ENCODE data around the gene CLMN.

CLMN gene

DNA sequence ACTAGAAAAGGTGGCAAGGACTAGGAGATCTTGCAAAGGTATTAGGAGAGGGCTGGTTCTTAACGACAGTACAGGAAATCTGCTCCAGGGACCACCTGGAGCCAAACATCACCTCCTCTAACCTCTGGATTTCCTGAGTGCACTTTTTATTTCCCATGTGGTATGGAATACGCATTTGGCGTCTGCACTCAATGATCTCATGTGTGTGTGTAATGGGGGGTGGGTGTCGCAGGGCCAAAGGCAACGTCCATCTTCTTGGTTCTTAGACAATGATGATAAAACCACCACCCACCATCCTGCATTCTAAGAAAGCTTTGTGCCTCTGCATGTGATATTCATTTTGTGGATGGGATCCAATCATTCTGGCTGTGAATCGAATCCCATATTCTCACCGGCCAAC, 68.8 kb downstream of the CLMN start:
- in situ Hi-C loops (cut with HindIII; ENCODE audit: low sequenced_read_pairs): no loop called here
- TF ChIP-seq, protein P1, sequence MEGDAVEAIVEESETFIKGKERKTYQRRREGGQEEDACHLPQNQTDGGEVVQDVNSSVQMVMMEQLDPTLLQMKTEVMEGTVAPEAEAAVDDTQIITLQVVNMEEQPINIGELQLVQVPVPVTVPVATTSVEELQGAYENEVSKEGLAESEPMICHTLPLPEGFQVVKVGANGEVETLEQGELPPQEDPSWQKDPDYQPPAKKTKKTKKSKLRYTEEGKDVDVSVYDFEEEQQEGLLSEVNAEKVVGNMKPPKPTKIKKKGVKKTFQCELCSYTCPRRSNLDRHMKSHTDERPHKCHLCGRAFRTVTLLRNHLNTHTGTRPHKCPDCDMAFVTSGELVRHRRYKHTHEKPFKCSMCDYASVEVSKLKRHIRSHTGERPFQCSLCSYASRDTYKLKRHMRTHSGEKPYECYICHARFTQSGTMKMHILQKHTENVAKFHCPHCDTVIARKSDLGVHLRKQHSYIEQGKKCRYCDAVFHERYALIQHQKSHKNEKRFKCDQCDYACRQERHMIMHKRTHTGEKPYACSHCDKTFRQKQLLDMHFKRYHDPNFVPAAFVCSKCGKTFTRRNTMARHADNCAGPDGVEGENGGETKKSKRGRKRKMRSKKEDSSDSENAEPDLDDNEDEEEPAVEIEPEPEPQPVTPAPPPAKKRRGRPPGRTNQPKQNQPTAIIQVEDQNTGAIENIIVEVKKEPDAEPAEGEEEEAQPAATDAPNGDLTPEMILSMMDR (IDR thresholded peaks at IDR 0.05; ENCODE audit: low read depth, low read length): no peak
- no peak overlapping the region for H3K4me3 ChIP-seq (ENCODE audit: low read depth, low read length)
- DNase-seq (ENCODE audit: low read depth, low spot score): no peak

DNA sequence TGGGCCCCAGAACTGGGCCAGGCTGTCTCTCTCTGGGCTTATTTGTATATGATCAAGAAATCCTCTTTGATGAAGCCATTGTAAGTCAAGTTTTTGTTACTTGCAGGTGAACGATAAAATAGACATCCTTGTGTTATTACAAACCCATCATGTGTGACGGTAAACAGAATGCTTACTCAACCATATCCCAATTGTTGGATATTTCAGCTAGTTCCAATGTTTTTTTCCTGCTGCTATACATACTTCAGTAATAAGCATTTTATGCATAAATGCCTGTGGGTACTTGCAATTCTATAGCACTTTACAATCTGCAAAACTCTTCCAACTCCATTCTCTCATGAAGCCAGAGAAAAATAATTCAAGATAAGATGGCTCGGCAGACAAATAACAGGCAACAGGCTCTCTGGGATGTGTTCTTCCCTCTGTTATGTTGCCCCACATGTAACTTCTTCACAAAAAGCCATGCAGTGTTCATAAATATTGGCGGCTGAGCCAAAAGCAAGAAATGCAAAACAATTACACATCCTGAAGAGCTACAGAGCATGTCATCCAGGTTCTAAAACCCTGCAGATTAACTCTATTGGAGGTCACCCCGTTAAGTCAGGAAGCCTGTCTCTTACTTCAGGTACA, 69.5 kb downstream of the CLMN start:
- TF ChIP-seq, protein P1 (IDR thresholded peaks at IDR 0.05; ENCODE audit: low read depth, low read length): no peak

DNA sequence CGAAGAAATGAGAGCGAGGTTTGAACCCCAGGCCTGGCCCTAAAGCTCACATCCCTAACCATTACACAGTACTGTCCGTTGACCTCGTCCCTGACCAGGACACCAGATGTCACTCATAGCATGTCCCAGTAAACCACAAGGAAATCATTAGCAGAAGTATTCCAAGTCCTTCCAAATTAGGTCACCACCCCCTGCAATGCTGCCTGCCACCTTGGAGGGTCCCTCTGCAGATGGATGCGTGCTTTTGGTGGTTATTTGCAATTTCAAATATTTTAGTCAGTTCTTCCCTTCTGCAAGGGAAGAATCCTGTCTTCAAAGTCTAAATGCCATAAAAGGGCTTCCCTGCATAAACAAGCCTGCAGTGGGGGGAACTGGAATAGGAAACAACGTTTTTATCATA, 71.3 kb downstream of the CLMN start:
- peak; percentile 37 for DNase-seq (ENCODE audit: low read depth, low spot score)
- TF ChIP-seq, protein P1 (IDR thresholded peaks at IDR 0.05; ENCODE audit: low read depth, low read length): no peak
- in situ Hi-C loops (cut with HindIII; ENCODE audit: low sequenced_read_pairs): no loop called here
- H3K4me3 ChIP-seq (ENCODE audit: low read depth, low read length): no peak overlapping the region

More for the DNA sequence above, 69.5 kb downstream of the CLMN start:
- in situ Hi-C loops (cut with HindIII; ENCODE audit: low sequenced_read_pairs): no loop called here
- no peak overlapping the region for H3K4me3 ChIP-seq (ENCODE audit: low read depth, low read length)
- DNase-seq (ENCODE audit: low read depth, low spot score): no peak

DNA sequence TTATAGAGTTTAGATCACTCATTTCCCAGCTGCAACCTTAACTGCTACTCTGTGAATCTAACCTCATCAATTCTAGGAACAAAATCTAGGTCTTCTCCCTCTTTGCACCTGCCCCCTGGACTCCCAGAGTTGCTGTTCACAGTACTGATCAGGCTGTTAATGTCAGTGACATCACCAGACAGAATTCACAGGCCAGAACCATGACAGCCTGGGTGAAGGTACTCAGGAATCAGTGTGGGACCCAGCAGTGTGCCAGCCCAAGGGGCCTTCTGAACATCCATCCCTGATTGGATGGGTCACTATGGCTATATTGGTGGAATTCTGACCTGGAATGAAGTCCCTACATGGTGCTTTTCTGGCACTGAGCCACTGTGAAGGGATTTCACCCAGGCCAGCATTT, 72.8 kb downstream of the CLMN start:
- TF ChIP-seq, protein P1 (IDR thresholded peaks at IDR 0.05; ENCODE audit: low read depth, low read length): no peak
- DNase-seq (ENCODE audit: low read depth, low spot score): no peak
- H3K4me3 ChIP-seq (ENCODE audit: low read depth, low read length): no peak overlapping the region
- in situ Hi-C loops (cut with HindIII; ENCODE audit: low sequenced_read_pairs): no loop called here

DNA sequence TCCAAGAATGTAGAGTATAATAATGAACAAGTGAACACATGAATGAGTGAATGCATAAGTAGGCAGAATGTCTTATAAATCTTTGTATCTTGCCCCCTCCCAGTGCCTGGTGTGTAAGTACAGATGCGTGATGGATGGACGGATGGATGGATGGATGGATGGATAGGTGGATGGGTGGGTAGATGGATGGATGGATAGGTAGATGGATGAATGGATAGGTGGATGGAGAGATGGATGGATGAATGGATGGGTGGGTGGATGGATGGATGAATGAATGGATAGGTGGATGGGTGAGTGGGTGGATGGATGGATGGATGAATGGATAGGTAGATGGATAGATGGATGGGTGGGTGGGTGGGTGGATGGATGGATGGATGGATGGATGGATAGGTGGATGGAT, 74.4 kb downstream of the CLMN start:
- TF ChIP-seq, protein P1 (IDR thresholded peaks at IDR 0.05; ENCODE audit: low read depth, low read length): no peak
- DNase-seq (ENCODE audit: low read depth, low spot score): no peak
- in situ Hi-C loops (cut with HindIII; ENCODE audit: low sequenced_read_pairs): no loop called here
- H3K4me3 ChIP-seq (ENCODE audit: low read depth, low read length): no peak overlapping the region

DNA sequence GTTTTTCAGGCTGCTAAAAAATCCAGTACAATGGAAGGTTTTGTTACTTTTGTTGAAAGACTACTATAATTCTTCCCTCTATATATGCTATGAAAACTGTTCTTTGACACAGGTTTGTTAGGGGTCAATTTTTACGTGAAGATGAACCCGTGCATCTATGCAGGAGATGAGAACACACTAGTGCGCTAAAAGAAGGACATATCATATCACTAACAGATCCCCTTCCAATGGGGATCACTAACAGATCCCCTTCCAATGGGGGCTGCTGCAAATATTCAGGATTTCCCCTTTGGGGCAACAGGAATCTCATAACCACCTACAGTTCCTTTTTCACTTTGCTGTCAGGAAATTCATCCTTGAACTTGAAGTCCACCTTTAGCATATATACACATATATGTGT, 75.1 kb downstream of the CLMN start:
- DNase-seq (ENCODE audit: low read depth, low spot score): no peak
- in situ Hi-C loops (cut with HindIII; ENCODE audit: low sequenced_read_pairs): no loop called here
- TF ChIP-seq, protein P1 (IDR thresholded peaks at IDR 0.05; ENCODE audit: low read depth, low read length): no peak
- no peak overlapping the region for H3K4me3 ChIP-seq (ENCODE audit: low read depth, low read length)

All from astrocyte of the spinal cord (primary cell).